PC-3 (cell line): Measurements from ENCODE around the gene GALNTL6.

Experiments
- EZH2 ChIP-seq: fragments of 300-600 bp; sonication (generic); IDR thresholded peaks from one replicate; pipeline ENCODE4 v1.6.1; 2017; ENCODE audit warnings: antibody characterized with exemption, mild to moderate bottlenecking, low read length; ENCODE audit not compliant: unreplicated experiment
- EZH2phosphoT487 ChIP-seq: fragments of 300-600 bp; sonication (generic); IDR thresholded peaks from 2 replicates; pipeline ENCODE4 v1.6.1; 2018; ENCODE audit warnings: mild to moderate bottlenecking, antibody characterized with exemption, low read length, borderline replicate concordance
- TF ChIP-seq, protein P1 (sequence below): fragments of 300-600 bp; sonication (generic); conservative IDR thresholded peaks from 2 replicates; pipeline ENCODE4 v1.5.1; 2017; ENCODE audit warnings: antibody characterized with exemption, low read depth, mild to moderate bottlenecking, low read length

DNA sequence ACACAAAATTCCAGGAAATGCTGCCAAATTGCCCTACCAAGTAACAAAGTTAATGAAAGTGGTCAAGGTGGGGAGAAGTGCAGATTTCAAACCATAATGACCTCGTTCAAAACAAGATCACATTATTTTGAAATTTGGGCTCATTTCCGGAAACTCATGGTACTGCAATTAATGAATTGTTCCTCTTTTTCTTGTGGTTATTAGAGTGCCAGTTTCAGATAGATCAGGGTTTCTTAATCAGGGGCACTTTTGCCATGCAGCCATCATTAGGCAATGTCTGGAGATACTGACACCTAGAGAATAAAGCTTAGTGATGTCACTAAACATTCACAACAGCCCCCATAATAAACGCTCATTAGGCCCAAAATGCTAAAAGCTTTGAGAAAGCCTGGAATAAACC, 973.9 kb downstream of the GALNTL6 start:
- TF ChIP-seq, protein P1, sequence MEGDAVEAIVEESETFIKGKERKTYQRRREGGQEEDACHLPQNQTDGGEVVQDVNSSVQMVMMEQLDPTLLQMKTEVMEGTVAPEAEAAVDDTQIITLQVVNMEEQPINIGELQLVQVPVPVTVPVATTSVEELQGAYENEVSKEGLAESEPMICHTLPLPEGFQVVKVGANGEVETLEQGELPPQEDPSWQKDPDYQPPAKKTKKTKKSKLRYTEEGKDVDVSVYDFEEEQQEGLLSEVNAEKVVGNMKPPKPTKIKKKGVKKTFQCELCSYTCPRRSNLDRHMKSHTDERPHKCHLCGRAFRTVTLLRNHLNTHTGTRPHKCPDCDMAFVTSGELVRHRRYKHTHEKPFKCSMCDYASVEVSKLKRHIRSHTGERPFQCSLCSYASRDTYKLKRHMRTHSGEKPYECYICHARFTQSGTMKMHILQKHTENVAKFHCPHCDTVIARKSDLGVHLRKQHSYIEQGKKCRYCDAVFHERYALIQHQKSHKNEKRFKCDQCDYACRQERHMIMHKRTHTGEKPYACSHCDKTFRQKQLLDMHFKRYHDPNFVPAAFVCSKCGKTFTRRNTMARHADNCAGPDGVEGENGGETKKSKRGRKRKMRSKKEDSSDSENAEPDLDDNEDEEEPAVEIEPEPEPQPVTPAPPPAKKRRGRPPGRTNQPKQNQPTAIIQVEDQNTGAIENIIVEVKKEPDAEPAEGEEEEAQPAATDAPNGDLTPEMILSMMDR: no peak
- TF ChIP-seq EZH2phosphoT487: no peak
- TF ChIP-seq EZH2: no peak
